Measurements from ENCODE around the gene SULT6B1.
"Not testable (repeated sequence)": the region's sequence is repeated elsewhere in the genome, so short reads cannot be mapped to it uniquely, and the experiment has no call there.

Gene SULT6B1, protein sequence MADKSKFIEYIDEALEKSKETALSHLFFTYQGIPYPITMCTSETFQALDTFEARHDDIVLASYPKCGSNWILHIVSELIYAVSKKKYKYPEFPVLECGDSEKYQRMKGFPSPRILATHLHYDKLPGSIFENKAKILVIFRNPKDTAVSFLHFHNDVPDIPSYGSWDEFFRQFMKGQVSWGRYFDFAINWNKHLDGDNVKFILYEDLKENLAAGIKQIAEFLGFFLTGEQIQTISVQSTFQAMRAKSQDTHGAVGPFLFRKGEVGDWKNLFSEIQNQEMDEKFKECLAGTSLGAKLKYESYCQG

GRCh38 chr2:37188570-37188969, at the start of gene SULT6B1:
TSS of gene SULT6B1 (minus strand) at chr2:37188670. CDS start at chr2:37188640, 30 bp downstream.
- no peak for DNase-seq (ENCODE audit: low read depth in 2 of 2)

GRCh38 chr2:37232131-37232933, 43.9 kb upstream of the SULT6B1 start:
- DNase-seq (ENCODE audit: low read depth in 2 of 2): no peak

DNA sequence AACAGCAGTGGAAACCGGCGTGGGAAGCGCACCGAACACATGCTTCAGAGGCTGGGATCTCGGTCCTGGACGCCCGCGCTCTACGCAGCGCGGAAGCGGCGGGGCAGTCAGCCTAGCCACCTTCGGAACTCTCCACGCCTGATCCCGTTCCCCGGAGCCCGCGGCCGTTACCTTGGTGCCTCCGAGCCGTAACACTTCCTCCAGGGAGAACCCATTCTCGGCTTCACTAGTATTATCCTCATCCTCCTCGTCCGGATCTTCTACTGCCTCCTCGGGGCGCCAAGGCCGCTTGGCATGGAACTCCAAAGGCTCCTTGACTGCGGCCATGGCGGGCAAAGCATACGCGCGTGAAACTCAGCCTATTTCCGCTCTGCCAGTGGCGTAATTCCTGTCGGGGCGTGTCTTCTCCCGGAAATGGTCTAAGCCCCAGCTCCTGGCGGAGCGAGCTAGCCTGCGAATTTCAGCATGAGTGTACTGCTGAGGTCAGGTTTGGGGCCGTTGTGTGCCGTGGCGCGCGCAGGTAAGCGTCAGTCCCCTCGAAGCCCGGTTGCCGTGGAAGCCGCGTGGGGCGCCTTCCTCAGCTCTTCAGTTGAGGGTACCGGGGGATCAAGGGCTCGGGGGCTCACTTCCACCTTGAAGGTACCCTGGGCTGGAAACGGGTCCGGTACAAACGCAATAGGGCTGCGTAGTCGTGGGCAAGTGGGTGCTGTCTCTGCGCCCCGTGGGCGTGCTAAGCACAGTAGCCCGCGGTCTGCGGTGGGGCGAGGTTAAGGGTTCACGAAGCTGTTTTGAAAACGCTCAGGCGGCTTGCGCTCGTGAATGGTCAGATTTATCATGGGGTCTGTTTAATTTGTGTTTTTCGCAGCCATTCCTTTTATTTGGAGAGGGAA, 43.0 kb upstream of the SULT6B1 start, which contains the start of the genes CEBPZ and NDUFAF7:
CEBPZ (minus strand) TSS at position 356 of the 890 bp plus-strand sequence; CDS start at position 327, 29 bp downstream.
NDUFAF7 (plus strand) TSS at position 418 of the 890 bp plus-strand sequence; CDS start at position 466, 48 bp downstream.
- DNase-seq (ENCODE audit: low read depth in 2 of 2): peak; percentile 74 to 84

DNA sequence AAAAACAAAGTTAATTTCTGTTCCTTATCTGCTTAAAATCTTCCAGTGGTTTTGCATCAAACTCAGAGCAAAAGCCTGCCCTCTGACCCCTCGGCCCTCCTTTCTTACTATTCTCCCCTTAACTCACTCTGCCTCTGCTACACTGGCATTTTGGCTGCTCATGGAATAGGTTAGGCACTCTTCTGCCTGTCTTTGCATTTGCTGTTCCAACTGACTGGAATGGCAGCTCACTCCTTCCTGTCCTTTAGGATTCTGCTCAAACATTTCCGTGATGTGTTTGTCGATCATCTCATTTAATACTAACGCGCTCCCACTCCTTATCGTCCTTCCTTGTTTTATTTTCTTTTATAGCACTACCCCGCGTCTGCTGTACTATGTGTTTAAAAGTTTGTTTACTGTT, 42.1 kb upstream of the SULT6B1 start:
- DNase-seq (ENCODE audit: low read depth in 2 of 2): no peak

- DNase-seq (ENCODE audit: low read depth in 2 of 2): no peak
Measured at GRCh38 chr2:37228788-37229187, 40.3 kb upstream of the SULT6B1 start.

DNA sequence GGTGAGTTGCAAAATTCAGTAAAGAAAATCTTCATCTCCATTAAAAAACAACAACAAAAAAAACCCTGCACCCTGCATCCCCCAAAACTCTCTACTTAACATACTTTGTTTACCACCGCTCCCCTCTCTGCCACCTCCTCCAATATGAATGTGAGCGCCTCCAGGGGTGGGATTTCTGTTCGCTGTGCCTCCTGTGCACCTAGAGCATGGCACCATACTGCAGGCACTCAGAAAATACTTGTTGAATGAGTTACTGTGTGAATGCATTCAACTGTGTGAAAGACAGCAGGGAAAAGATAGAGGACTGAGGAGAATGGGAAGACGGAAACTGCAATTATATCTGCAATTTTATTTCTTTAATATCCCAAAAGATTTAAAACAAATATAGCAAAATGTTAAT, 38.4 kb upstream of the SULT6B1 start:
- DNase-seq (ENCODE audit: low read depth in 2 of 2): no peak

DNA sequence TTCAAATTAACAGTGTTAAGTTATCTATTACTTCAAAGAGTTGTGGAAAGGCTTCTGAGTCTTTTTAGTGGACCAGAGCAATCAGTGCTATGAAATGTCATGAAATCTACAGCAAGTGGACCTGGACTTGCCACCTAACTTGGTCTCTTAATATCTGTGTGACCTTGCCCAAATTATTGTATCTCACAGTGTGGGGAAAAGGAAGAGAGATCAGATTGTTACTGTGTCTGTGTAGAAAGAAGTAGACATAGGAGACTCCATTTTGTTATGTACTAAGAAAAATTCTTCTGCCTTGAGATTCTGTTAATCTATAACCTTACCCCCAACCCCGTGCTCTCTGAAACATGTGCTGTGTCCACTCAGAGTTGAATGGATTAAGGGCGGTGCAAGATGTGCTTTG, 36.7 kb upstream of the SULT6B1 start:
- DNase-seq (ENCODE audit: low read depth in 2 of 2): not testable (repeated sequence)

DNA sequence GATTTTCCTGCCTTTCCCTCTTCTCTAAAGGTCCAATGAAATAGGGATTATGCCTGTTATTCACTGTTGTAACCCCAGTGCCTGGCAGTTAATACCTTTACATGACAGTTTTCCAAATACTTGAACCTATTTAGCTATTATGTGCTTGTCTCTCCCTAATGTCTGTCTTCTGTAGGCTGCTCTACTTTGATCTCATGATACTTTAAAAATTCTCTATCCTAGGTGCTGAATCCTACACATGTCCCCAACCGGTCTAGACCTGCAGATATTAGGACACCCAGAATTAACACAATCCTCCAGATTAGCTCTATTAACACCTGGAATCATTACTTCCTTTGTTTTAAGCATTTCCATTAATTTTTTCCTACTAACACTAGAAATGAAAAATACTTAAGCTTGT, 35.6 kb upstream of the SULT6B1 start:
- no peak for DNase-seq (ENCODE audit: low read depth in 2 of 2)

DNA sequence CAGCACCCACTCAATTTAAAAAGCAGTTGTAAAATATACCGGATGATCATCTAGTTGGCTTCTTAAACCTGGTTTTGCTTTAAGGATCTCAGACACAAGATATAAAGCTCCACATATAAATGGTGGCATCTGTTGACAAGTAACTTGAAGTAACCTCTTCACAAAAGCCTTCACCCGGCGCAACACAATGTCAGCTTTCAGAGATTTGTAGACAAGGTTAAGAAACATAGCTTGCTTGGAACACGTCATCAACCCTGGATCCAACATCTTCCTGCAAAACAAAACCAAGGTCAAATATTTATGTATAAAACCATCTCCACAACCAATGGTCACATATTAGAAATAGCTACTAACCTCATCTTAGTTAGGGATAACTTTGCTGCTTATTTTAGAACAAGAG, 34.7 kb upstream of the SULT6B1 start:
- DNase-seq (ENCODE audit: low read depth in 2 of 2): no peak

- no peak for DNase-seq (ENCODE audit: low read depth in 2 of 2)
Measured at GRCh38 chr2:37219046-37219445, 30.6 kb upstream of the SULT6B1 start.

DNA sequence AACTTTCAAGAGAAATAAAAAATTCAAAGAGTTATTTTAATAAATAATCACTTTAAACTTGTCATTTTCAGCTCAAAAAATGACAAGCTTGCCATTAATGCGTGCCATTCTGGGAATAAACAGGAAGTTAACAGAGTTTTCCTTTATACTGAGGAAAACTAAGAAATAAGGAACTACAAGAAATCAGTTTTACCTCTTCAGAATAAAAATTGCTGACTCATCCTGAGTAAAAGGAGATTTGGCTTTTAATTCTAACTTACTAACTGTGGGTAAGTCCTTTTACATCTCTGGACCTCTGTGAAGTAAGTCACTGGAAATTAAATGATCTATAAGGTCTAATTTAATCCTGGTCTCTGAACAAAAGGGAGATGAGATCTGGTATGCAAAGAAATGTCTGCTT, 26.8 kb upstream of the SULT6B1 start:
- DNase-seq (ENCODE audit: low read depth in 2 of 2): no peak

DNA sequence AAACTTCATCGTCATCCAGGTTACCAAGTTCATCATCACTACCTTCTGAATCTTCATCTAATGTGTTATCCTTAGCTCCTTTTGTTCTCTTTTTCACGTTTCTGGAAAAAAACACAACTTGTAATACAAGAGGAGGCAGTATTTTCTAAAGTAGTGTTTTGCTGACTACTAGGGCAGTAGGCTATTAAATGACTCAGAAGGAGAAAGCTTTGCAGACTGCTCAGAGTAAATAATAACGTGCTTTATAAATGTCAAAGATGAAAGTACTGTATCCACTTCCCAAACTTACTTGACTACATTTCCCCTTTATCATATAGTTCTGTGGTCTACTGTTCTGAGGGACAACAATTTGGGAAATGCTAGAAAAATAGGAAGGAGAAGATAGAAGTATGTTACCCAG, 23.5 kb upstream of the SULT6B1 start:
- no peak for DNase-seq (ENCODE audit: low read depth in 2 of 2)

- no peak for DNase-seq (ENCODE audit: low read depth in 2 of 2)
Measured at GRCh38 chr2:37211212-37211611, 22.7 kb upstream of the SULT6B1 start.

- not testable (repeated sequence) for DNase-seq (ENCODE audit: low read depth in 2 of 2)
Measured at GRCh38 chr2:37206760-37207159, 18.3 kb upstream of the SULT6B1 start.

DNA sequence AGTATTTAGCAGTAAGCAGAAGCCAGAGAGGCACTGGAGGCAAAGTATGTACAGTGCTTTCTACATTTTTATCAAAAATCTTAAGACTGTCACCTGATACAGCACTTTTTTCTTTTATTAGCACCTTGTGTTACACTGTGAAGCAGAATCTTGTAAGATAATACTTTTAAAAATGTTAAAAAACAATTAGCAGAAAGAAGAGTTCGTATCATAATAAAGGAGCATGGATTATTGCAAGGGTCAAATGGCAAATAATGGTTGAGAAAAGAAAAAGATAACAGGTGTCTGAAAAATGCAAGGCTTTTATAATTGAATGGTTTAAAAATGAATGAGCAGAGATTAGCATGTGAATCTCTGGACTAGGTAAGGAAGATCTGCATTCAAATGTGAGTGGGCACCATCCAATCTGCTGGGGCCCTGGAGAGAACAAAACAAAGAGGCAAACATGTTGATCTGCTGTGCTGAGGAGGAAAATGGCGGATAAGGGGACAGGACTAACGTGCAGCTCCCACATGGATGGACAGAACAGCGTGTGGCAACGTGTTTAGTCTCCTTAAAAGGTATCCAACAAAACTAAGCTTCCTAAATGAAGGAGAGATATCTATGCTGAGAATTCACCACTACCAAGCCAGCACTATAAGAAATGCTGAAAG, 17.3 kb upstream of the SULT6B1 start:
- no peak for DNase-seq (ENCODE audit: low read depth in 2 of 2)

GRCh38 chr2:37205071-37205661, 16.7 kb upstream of the SULT6B1 start:
- not testable (repeated sequence) for DNase-seq (ENCODE audit: low read depth in 2 of 2)

DNA sequence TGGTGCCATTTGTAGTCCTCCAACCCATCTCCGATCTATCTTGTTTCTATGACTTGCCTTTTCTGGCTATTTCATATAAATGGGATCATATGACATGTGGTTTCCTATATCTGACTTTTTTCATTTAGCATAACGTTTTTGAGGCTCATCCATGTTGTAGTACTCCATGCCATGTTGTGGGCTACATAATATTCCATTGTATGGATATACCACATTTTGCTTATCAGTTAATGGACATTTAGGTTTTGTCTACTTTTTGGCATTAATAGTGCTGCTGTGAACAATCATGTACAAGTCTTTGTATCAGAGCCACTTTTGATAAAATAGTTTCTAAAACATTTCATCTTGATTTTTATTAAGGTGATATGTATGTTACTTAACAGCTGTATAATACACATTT, 15.2 kb upstream of the SULT6B1 start:
- no peak for DNase-seq (ENCODE audit: low read depth in 2 of 2)

GRCh38 chr2:37201766-37202165, 13.3 kb upstream of the SULT6B1 start:
- no peak for DNase-seq (ENCODE audit: low read depth in 2 of 2)

DNA sequence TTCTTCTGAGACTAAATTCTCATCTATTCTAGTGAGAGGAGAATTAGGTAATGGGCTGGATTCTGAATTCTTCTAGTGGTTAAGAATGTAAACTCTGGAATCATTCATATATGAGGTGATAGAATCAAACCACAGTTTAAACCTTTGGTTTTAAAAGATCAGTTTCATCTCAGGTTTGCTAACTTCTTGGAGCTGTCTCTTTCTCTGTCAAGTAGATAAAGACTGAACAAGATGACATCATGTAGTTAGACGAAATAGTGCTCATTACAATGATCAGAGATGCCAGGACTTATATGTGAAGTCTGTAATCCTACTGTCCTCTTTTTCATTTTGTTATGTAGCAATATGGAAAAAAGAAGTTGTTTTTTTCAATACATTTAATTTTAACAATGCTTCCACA, 12.7 kb upstream of the SULT6B1 start:
- no peak for DNase-seq (ENCODE audit: low read depth in 2 of 2)

- no peak for DNase-seq (ENCODE audit: low read depth in 2 of 2)
Measured at GRCh38 chr2:37198681-37199065, 10.2 kb upstream of the SULT6B1 start.
